K562 (cell line): ENCODE results near the gene CROCC2. TPM values are rescaled to one million over a fixed set of nuclear protein-coding genes. Genes with fewer than 3 reads are reported as not detected.

Experiments
- ATAC-seq: fragments of 200-7000 bp; cut with Tn5 transposase; 3 replicates; pipeline ENCODE4 v1.9.1; 2020; ENCODE audit warnings: moderate library complexity
- BruUV-seq: library from RNA; stranded (reverse); fragments of 400-500 nt; replicated peaks from 2 replicates; lab custom pipeline; 2021; lab: Mats Ljungman, UMichigan
- CTCF ChIA-PET: fragments of 300-600 bp; formaldehyde crosslinking; extraction: SDS; loops from one replicate; lab custom pipeline; 2021; ENCODE audit warnings: low intra/inter-chr PET ratio; lab: Yijun Ruan, JAX
- POLR2A ChIA-PET: fragments of 300-600, 350-650 bp; sonication (Branson Sonifier 250); formaldehyde crosslinking; extraction: SDS; loops from one replicate; lab custom pipeline; 2021; ENCODE audit warnings: antibody characterized with exemption, inconsistent platforms; lab: Yijun Ruan, JAX
- DNase-seq, 4 experiments: peaks; one replicate each; pipeline versions ENCODE4 v3.0.0 to v3.0.0-alpha.2; 2011 to 2018; ENCODE audit warnings: low spot score in 3 of 4, mixed read lengths in 3 of 4; ENCODE audit errors: extremely low read depth in 1 of 4
- FAIRE-seq: peaks from 2 replicates; lab custom pipeline; 2011; peaks lifted over from hg19 to GRCh38; lab: Jason Lieb, UNC
- H2AFZ ChIP-seq: 2 replicates; pipeline ENCODE4 v1.6.0; 2011; ENCODE audit warnings: low read depth, low read length, control low read depth, inconsistent platforms
- H3K27ac ChIP-seq: fragments of 200-600 bp; 3 replicates; pipeline ENCODE4 v1.8.0; 2011; ENCODE audit warnings: low read depth, mild to moderate bottlenecking, control low read depth, inconsistent platforms, low read length, moderate library complexity, mixed read lengths; ENCODE audit errors: extremely low read depth
- H3K27me3 ChIP-seq, 2 experiments: fragments of 300-600 bp in 1 of 2; 2 replicates in 1 of 2; 3 replicates in 1 of 2; pipeline versions ENCODE4 v1.6.0 to v1.8.0; 2011; ENCODE audit warnings: inconsistent platforms in 2 of 2, low read length in 2 of 2, mild to moderate bottlenecking in 1 of 2, mixed read lengths in 1 of 2, moderate library complexity in 1 of 2; ENCODE audit not compliant: control insufficient read depth in 2 of 2, insufficient read depth in 2 of 2
- H3K36me3 ChIP-seq: fragments of 300-600 bp; 3 replicates; pipeline ENCODE4 v1.8.0; 2011; ENCODE audit warnings: mild to moderate bottlenecking, low read length, inconsistent platforms; ENCODE audit not compliant: control insufficient read depth, insufficient read depth
- H3K4me1 ChIP-seq, 2 experiments: fragments of 200-600 bp in 1 of 2; replicated peaks in 1 of 2; 2 replicates in 1 of 2; 3 replicates in 1 of 2; pipeline versions ENCODE4 v1.5.1 to v1.8.0; 2011; ENCODE audit warnings: inconsistent platforms in 2 of 2, low read length in 2 of 2, mild to moderate bottlenecking in 1 of 2, mixed read lengths in 1 of 2, moderate library complexity in 1 of 2; ENCODE audit not compliant: control insufficient read depth in 2 of 2, insufficient read depth in 2 of 2
- H3K4me2 ChIP-seq: 2 replicates; pipeline ENCODE4 v1.6.1; 2011; ENCODE audit warnings: low read length, control low read depth, inconsistent platforms, mixed read lengths; ENCODE audit not compliant: insufficient read depth
- H3K4me3 ChIP-seq: fragments of 200-600 bp; sonication (generic), shearing (Covaris generic); 2 replicates; pipeline ENCODE4 v1.5.1; 2016; ENCODE audit warnings: control low read depth, inconsistent platforms
- H3K79me2 ChIP-seq: fragments of 200-600 bp; 3 replicates; pipeline ENCODE4 v1.8.0; 2011; ENCODE audit warnings: low read length, inconsistent platforms; ENCODE audit not compliant: control insufficient read depth, insufficient read depth
- H3K9ac ChIP-seq, 2 experiments: 2 replicates each; pipeline versions ENCODE4 v1.6.0 to v1.6.1; 2011; ENCODE audit warnings: low read depth in 2 of 2, low read length in 2 of 2, control low read depth in 1 of 2, inconsistent platforms in 1 of 2, mild to moderate bottlenecking in 1 of 2, mixed read lengths in 1 of 2; ENCODE audit not compliant: insufficient read depth in 1 of 2
- H3K9me1 ChIP-seq: one replicate; pipeline ENCODE4 v1.6.0; 2011; ENCODE audit warnings: inconsistent platforms, mild to moderate bottlenecking, low read length, moderate library complexity; ENCODE audit not compliant: control insufficient read depth, insufficient read depth
- H3K9me3 ChIP-seq: replicated peaks from 2 replicates; pipeline ENCODE4 v1.5.1; 2011; ENCODE audit warnings: low read depth, low read length, inconsistent platforms; ENCODE audit not compliant: control insufficient read depth, insufficient read depth
- H4K20me1 ChIP-seq: replicated peaks from 2 replicates; pipeline ENCODE4 v1.6.1; 2011; ENCODE audit warnings: low read length, inconsistent platforms, mixed read lengths; ENCODE audit not compliant: control insufficient read depth, insufficient read depth
- ZBED1 ChIP-seq: IDR thresholded peaks from 2 replicates; pipeline ENCODE4 v1.6.1; 2014
- WGBS: fragments of 100-300 bp; shearing (Covaris generic); methylation state at CpG from one replicate; pipeline ENCODE4 v1.1.6; 2016; ENCODE audit warnings: low coverage, mixed read lengths; ENCODE audit not compliant: insufficient coverage; ENCODE audit errors: missing lambda C conversion rate; 5-methylcytosine and 5-hydroxymethylcytosine counted together
- in situ Hi-C: fragments of 300-500 bp; cut with MboI; formaldehyde crosslinking; loops from 4 replicates; pipeline ENCODE4 v1.15.0; 2018; ENCODE audit warnings: inconsistent platforms, mixed read lengths
- intact Hi-C: fragments of 100-400 bp; cut with micrococcal nuclease; formaldehyde crosslinking; loops from 2 replicates; pipeline ENCODE4 v1.14.2; 2022
- polyA plus RNA-seq, 8 experiments: library from polyadenylated mRNA; depleted of rRNA in 4 of 8; stranded (reverse) in 5 of 8; unstranded in 3 of 8; fragments of >200 nt; fragmentation: Nextera tagmentation in 2 of 8; fragmentation: Illumina TruSeq in 1 of 8; extraction: Ambion mirVana in 2 of 8; extraction: Trizol in 1 of 8; gene quantifications; 2 replicates each; pipeline versions ENCODE4 v1.2.1 to v1.2.3, GENCODE V29; 2011 to 2014; ENCODE audit warnings: inconsistent platforms in 1 of 8, missing spikeins in 1 of 8
- total RNA-seq, 7 experiments: library from RNA; depleted of rRNA in 6 of 7; stranded (reverse); fragments of >200 nt in 6 of 7; fragmentation: Illumina TruSeq in 2 of 7; extraction: Trizol in 2 of 7; gene quantifications; 2 replicates each; pipeline versions ENCODE4 v1.2.1 to v1.2.3, GENCODE V29; 2011 to 2021; ENCODE audit warnings: low replicate concordance in 1 of 7
- TF ChIP-seq, protein P1 (sequence below): fragments of 250-450 bp; sonication (Bioruptor Pico); IDR thresholded peaks from 2 replicates; pipeline ENCODE4 v1.8.0; 2021; ENCODE audit warnings: mild to moderate bottlenecking, moderate library complexity
- TF ChIP-seq, protein P2 (sequence below): sonication (generic); formaldehyde crosslinking; IDR thresholded peaks from 2 replicates; pipeline ENCODE4 v1.8.1; 2023; ENCODE audit warnings: mild to moderate bottlenecking, missing genetic modification reagents

Gene CROCC2
- total and polyA plus RNA-seq, 9 of the 15 experiments (the other 6 are each of a cell fraction or from before 2014, with no cell fraction given) = not detected

DNA sequence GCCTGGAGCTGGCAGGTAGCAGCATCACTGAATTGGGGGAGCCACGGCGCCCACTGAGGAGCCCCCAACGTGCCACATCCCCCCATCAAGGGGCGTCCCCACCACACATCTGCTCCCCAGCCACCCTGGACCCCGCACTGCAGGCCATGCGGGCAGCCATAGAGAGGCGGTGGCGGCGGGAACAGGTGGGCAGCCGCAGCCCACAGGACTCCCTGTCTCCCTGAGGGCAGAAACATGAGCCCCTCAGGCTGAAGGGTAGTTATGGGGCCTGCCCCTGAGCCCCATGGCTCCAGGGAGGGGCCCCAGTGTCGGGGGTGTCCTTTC is 26.6 kb downstream of the CROCC2 start:
- intact Hi-C loops = no loop called here
- no peak for ATAC-seq
- TF ChIP-seq ZBED1 = no peak
- TF ChIP-seq, protein P1, sequence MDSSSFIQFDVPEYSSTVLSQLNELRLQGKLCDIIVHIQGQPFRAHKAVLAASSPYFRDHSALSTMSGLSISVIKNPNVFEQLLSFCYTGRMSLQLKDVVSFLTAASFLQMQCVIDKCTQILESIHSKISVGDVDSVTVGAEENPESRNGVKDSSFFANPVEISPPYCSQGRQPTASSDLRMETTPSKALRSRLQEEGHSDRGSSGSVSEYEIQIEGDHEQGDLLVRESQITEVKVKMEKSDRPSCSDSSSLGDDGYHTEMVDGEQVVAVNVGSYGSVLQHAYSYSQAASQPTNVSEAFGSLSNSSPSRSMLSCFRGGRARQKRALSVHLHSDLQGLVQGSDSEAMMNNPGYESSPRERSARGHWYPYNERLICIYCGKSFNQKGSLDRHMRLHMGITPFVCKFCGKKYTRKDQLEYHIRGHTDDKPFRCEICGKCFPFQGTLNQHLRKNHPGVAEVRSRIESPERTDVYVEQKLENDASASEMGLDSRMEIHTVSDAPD = no peak
- TF ChIP-seq, protein P2, sequence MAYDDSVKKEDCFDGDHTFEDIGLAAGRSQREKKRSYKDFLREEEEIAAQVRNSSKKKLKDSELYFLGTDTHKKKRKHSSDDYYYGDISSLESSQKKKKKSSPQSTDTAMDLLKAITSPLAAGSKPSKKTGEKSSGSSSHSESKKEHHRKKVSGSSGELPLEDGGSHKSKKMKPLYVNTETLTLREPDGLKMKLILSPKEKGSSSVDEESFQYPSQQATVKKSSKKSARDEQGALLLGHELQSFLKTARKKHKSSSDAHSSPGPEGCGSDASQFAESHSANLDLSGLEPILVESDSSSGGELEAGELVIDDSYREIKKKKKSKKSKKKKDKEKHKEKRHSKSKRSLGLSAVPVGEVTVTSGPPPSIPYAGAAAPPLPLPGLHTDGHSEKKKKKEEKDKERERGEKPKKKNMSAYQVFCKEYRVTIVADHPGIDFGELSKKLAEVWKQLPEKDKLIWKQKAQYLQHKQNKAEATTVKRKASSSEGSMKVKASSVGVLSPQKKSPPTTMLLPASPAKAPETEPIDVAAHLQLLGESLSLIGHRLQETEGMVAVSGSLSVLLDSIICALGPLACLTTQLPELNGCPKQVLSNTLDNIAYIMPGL = no peak
- TF ChIP-seq, all 486 proteins: peak for 0
- Histone ChIP-seq H3K9me3 (no peaks in the 10 kb centered on the region), H3K4me1 (no peaks in the 10 kb centered on the region; a peak in 1 of 5 replicates), H3K27me3 (peaks cover 0 to 68% of the 10 kb centered on the region in 2 experiments; a peak in 3 of 5 replicates), H3K9me1 (no peaks in the 10 kb centered on the region), H3K9ac (no peak overlapping the region; a peak in 1 of 4 replicates), H3K4me2 (no peak overlapping the region), H3K4me3 (no peak overlapping the region), H3K79me2 (no peaks in the 10 kb centered on the region), H2AFZ (no peak overlapping the region), H4K20me1 (no peaks in the 10 kb centered on the region), H3K27ac (no peak overlapping the region), H3K36me3 (no peaks in the 10 kb centered on the region)
- FAIRE-seq = no peak
- 5% methylated on average over 10 of the region's 11 CpGs for WGBS
- no peak for DNase-seq
- no TSS peak for BruUV-seq
- CTCF ChIA-PET = no interaction called here
- in situ Hi-C loops = no loop called here
- POLR2A ChIA-PET = interaction anchor here (0.7 kb wide), 1 partner anchor 283 kb away, joined by 3 read pairs; no protein-coding TSS in a partner anchor
